OCI-LY7 (cell line): ENCODE results near the gene PC. TPM values are rescaled to one million over a fixed set of nuclear protein-coding genes. Genes with fewer than 3 reads are reported as not detected.

ENCODE experiments used
- BruUV-seq: library from RNA; stranded (reverse); fragments of 400-500 nt; replicated peaks from 2 replicates; lab custom pipeline; 2021; lab: Mats Ljungman, UMichigan
- CTCF ChIA-PET: fragments of 300-600 bp; sonication (Branson Sonifier 250); formaldehyde crosslinking; loops from one replicate; lab custom pipeline; 2022; ENCODE audit warnings: antibody characterized with exemption; ENCODE audit not compliant: unreplicated experiment; lab: Charles Lee
- POLR2A ChIA-PET: fragments of 300-600 bp; sonication (Branson Sonifier 250); formaldehyde crosslinking; loops from one replicate; lab custom pipeline; 2022; ENCODE audit warnings: antibody characterized with exemption; lab: Charles Lee
- DNase-seq: peaks from one replicate; pipeline ENCODE4 v3.0.0-alpha.2; 2015; ENCODE audit warnings: low spot score
- H2AFZ ChIP-seq: fragments of 200-600 bp; sonication (generic), shearing (Covaris generic); 2 replicates; pipeline ENCODE4 v1.6.1; 2014; ENCODE audit warnings: mild to moderate bottlenecking, antibody characterized with exemption, low read length, moderate library complexity
- H3K27ac ChIP-seq: fragments of 200-600 bp; sonication (generic); 2 replicates; pipeline ENCODE4 v1.5.1; 2014; ENCODE audit warnings: mixed run types, low read depth, mild to moderate bottlenecking, moderate library complexity, low read length, inconsistent platforms; ENCODE audit not compliant: poor library complexity, severe bottlenecking
- H3K36me3 ChIP-seq: fragments of 200-600 bp; sonication (generic); 2 replicates; pipeline ENCODE4 v1.6.1; 2014; ENCODE audit warnings: mild to moderate bottlenecking, antibody characterized with exemption, low read length, moderate library complexity, mixed read lengths; ENCODE audit not compliant: insufficient read depth
- H3K4me1 ChIP-seq: fragments of 200-600 bp; sonication (generic); 2 replicates; pipeline ENCODE4 v1.5.1; 2014; ENCODE audit warnings: mild to moderate bottlenecking, low read length; ENCODE audit not compliant: insufficient read depth, poor library complexity, severe bottlenecking
- H3K4me2 ChIP-seq: fragments of 200-600 bp; sonication (generic); 2 replicates; pipeline ENCODE4 v1.6.1; 2014; ENCODE audit warnings: mild to moderate bottlenecking, low read length
- H3K4me3 ChIP-seq: fragments of 200-600 bp; sonication (generic); 2 replicates; pipeline ENCODE4 v1.5.1; 2014; ENCODE audit warnings: mild to moderate bottlenecking, low read depth, low read length; ENCODE audit not compliant: poor library complexity, severe bottlenecking
- H3K79me2 ChIP-seq: fragments of 200-600 bp; sonication (generic); 2 replicates; pipeline ENCODE4 v1.6.1; 2016; ENCODE audit warnings: low read depth, mild to moderate bottlenecking, low read length, moderate library complexity, mixed read lengths; ENCODE audit not compliant: insufficient read depth
- H3K9me2 ChIP-seq: fragments of 200-600 bp; sonication (generic); 2 replicates; pipeline ENCODE4 v1.6.1; 2016; ENCODE audit warnings: mild to moderate bottlenecking, low read length, mixed read lengths; ENCODE audit not compliant: insufficient read depth
- H3K9me3 ChIP-seq: fragments of 200-600 bp; sonication (generic); 2 replicates; pipeline ENCODE4 v1.6.1; 2014; ENCODE audit warnings: mild to moderate bottlenecking, mixed run types, low read length, mixed read lengths
- H4K20me1 ChIP-seq: fragments of 200-600 bp; sonication (generic); 2 replicates; pipeline ENCODE4 v1.6.1; 2014; ENCODE audit warnings: mild to moderate bottlenecking, antibody characterized with exemption, low read length, moderate library complexity, mixed read lengths; ENCODE audit not compliant: insufficient read depth
- CTCF ChIP-seq: fragments of 200-600 bp; sonication (generic); conservative IDR thresholded peaks from 2 replicates; pipeline ENCODE4 v1.5.1; 2014; ENCODE audit warnings: mild to moderate bottlenecking, antibody characterized with exemption, low read length, moderate library complexity, mixed read lengths
- EZH2phosphoT487 ChIP-seq: fragments of 200-600 bp; sonication (generic); IDR thresholded peaks from 2 replicates; pipeline ENCODE4 v1.6.1; 2018; ENCODE audit warnings: low read depth, borderline replicate concordance, mild to moderate bottlenecking, mixed run types, antibody characterized with exemption, low read length, moderate library complexity, mixed read lengths
- intact Hi-C: fragments of 100-400 bp; cut with micrococcal nuclease; formaldehyde crosslinking; loops from one replicate; pipeline ENCODE4 v1.10.0; 2022; ENCODE audit not compliant: unreplicated experiment
- total RNA-seq, 2 experiments: library from RNA; depleted of rRNA in 1 of 2; stranded (reverse); fragments of >200 nt in 1 of 2; shearing (Covaris generic) in 1 of 2; gene quantifications; 2 replicates each; pipeline ENCODE4 v1.2.3, GENCODE V29; 2014 to 2022

Gene PC
- total RNA-seq, 2 experiments from 2014 or later = 10.4 to 12.7 TPM

- no peaks in the 10 kb centered on the region; the same call in 1 of the 2 replicates for H3K9me3 ChIP-seq
- no peak overlapping the region for H2AFZ ChIP-seq
- no peak overlapping the region for H3K4me3 ChIP-seq
- no peaks in the 10 kb centered on the region for H3K9me2 ChIP-seq
- intact Hi-C loops = no loop called here
- H3K36me3 ChIP-seq = no peaks in the 10 kb centered on the region
- H3K27ac ChIP-seq = no peak overlapping the region
- no peak for DNase-seq
- no TSS peak for BruUV-seq
- CTCF ChIA-PET = no interaction called here
- H3K4me1 ChIP-seq = no peaks in the 10 kb centered on the region
- POLR2A ChIA-PET = no interaction called here
- H4K20me1 ChIP-seq = no peaks in the 10 kb centered on the region
- H3K79me2 ChIP-seq = no peaks in the 10 kb centered on the region
- H3K4me2 ChIP-seq = no peak overlapping the region
- TF ChIP-seq CTCF (no peak), EZH2phosphoT487 (no peak)
Observed at GRCh38 chr11:66964495-66964894, 6.3 kb upstream of the PC start.

GRCh38 chr11:66962801-66963200, 4.6 kb upstream of the PC start:
- ChIA-PET POLR2A (interaction anchor here (0.7 kb wide), 1 partner anchor 1744 kb away, joined by 4 read pairs; no protein-coding TSS in a partner anchor), CTCF (interaction anchor here (0.6 kb wide), 1 partner anchor 32 kb away, joined by 3 read pairs; no protein-coding TSS in a partner anchor)
- H3K4me1 ChIP-seq = peaks cover 6% of the 10 kb centered on the region

More at GRCh38 chr11:66962801-66963200, 4.6 kb upstream of the PC start:
- H3K4me3 ChIP-seq = no peak overlapping the region
- no peaks in the 10 kb centered on the region for H3K36me3 ChIP-seq
- no peaks in the 10 kb centered on the region; the same call in 1 of the 2 replicates for H3K9me3 ChIP-seq
- H3K79me2 ChIP-seq = no peaks in the 10 kb centered on the region
- H3K4me2 ChIP-seq = no peak overlapping the region
- no peak for TF ChIP-seq EZH2phosphoT487
- no peak for TF ChIP-seq CTCF
- H4K20me1 ChIP-seq = no peaks in the 10 kb centered on the region
- BruUV-seq = no TSS peak
- no peak overlapping the region for H3K27ac ChIP-seq
- intact Hi-C loops = no loop called here
- no peak for DNase-seq
- no peaks in the 10 kb centered on the region for H3K9me2 ChIP-seq
- no peak overlapping the region for H2AFZ ChIP-seq
